Heart left ventricle (tissue), 13 donors: ENCODE data around the gene ITGB1BP2.
"Not testable (repeated sequence)": the region's sequence is repeated elsewhere in the genome, so short reads cannot be mapped to it uniquely, and the experiment has no call there.

Source experiments
- POLR2A ChIP-seq, 2 donors: fragments of 450-650 bp; IDR thresholded peaks; one replicate each; pipeline ENCODE4 v1.6.1; 2017; ENCODE audit warnings: antibody characterized with exemption in 2 of 2, mild to moderate bottlenecking in 2 of 2, moderate library complexity in 2 of 2
- TF ChIP-seq, protein P1 (sequence below), 12 donors: fragments of 200-600 bp; sonication (generic) in 4 of 12; IDR thresholded peaks; one replicate each; pipeline versions ENCODE4 v1.5.0 to v1.8.0; 2018 to 2022; ENCODE audit warnings: antibody characterized with exemption in 12 of 12, mild to moderate bottlenecking in 5 of 12
- donor health status: ischemic (EF 13 %, LVEDD 7.1; RV severe dilation, severe dysfunction).
- donor health status: DM: no; HTN: yes; CAD: no.
- donor health status: DM: no; HTN: no; CAD: no.
- donor health status: ischemic (EF 25% LVEDD 6.9; RV normal size, moderate dysfunction).
- donor health status: ischemic (EF 25% LVEDD 5.7; RV mildly dilated, moderate dysfunction).
- donor health status: ischemic (EF 35%, LVEDD 5.7; RV mildly dilated, moderate dysfunction).
- donor health status: nonischemic (EF 11% LVEDD 7.7; RV severe dilation, severe dysfunction).
- donor health status: DM: yes; HTN: yes; CAD: no.
- donor health status: PGD.
- donor health status: ischemic (EF 29% LVEDD 5.4; RV normal size, mild dysfunction).
- donor health status: nonischemic (EF 23%, LVEDD 6.1; RV moderate dilation, normal function).

DNA sequence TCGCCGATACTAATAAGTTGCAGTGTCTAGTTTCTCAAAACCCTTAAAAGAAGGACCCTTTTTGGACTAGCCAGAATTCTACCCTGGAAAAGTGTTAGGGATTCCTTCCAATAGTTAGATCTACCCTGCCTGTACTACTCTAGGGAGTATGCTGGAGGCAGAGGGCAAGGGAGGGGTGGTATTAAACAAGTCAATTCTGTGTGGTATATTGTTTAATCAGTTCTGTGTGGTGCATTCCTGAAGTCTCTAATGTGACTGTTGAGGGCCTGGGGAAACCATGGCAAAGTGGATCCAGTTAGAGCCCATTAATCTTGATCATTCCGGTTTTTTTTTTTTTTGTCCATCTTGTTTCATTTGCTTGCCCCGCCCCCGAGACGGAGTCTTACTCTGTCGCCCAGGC lies 1.5 kb upstream of the ITGB1BP2 start:
- TF ChIP-seq, protein P1, sequence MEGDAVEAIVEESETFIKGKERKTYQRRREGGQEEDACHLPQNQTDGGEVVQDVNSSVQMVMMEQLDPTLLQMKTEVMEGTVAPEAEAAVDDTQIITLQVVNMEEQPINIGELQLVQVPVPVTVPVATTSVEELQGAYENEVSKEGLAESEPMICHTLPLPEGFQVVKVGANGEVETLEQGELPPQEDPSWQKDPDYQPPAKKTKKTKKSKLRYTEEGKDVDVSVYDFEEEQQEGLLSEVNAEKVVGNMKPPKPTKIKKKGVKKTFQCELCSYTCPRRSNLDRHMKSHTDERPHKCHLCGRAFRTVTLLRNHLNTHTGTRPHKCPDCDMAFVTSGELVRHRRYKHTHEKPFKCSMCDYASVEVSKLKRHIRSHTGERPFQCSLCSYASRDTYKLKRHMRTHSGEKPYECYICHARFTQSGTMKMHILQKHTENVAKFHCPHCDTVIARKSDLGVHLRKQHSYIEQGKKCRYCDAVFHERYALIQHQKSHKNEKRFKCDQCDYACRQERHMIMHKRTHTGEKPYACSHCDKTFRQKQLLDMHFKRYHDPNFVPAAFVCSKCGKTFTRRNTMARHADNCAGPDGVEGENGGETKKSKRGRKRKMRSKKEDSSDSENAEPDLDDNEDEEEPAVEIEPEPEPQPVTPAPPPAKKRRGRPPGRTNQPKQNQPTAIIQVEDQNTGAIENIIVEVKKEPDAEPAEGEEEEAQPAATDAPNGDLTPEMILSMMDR (IDR thresholded peaks at IDR 0.05) = not testable (repeated sequence)
- TF ChIP-seq POLR2A (IDR thresholded peaks at IDR 0.05) = not testable (repeated sequence)
